Natural killer cell (primary cell): ENCODE results near the gene PCBP3. TPM values are rescaled to one million over a fixed set of nuclear protein-coding genes. Genes with fewer than 3 reads are reported as not detected.

Source experiments
- ATAC-seq, 3 donors: fragments of 150-1000 bp in 2 of 3; fragments of 200-7000 bp in 1 of 3; cut with Tn5 transposase; 1 replicate in 1 of 3; 2 replicates in 2 of 3; pipeline ENCODE4 v1.10.0; 2021; ENCODE audit warnings: mild to moderate bottlenecking in 2 of 3, moderate library complexity in 2 of 3
- DNase-seq, 2 donors: peaks; one replicate each; pipeline versions ENCODE4 v3.0.0 to v3.0.0-alpha.2; 2013 to 2021; ENCODE audit warnings: mixed read lengths in 1 of 2
- H3K27ac ChIP-seq: one replicate; pipeline ENCODE4 v1.5.1; 2013; ENCODE audit warnings: mild to moderate bottlenecking, low read length
- H3K27me3 ChIP-seq: one replicate; pipeline ENCODE4 v1.6.1; 2013; ENCODE audit warnings: low read length; ENCODE audit not compliant: control insufficient read depth, insufficient read depth
- H3K36me3 ChIP-seq: one replicate; pipeline ENCODE4 v1.6.1; 2013; ENCODE audit warnings: low read length; ENCODE audit not compliant: control insufficient read depth, insufficient read depth
- H3K4me1 ChIP-seq: one replicate; pipeline ENCODE4 v1.6.1; 2013; ENCODE audit warnings: low read length; ENCODE audit not compliant: control insufficient read depth, insufficient read depth
- H3K4me3 ChIP-seq: one replicate; pipeline ENCODE4 v1.5.1; 2013; ENCODE audit warnings: low read length
- H3K9me3 ChIP-seq: one replicate; pipeline ENCODE4 v1.6.1; 2013; ENCODE audit warnings: low read length; ENCODE audit not compliant: control insufficient read depth, insufficient read depth
- H3K27ac Mint-ChIP-seq, 2 donors: one replicate each; pipeline ENCODE4 v1.8.0; 2022; ENCODE audit warnings: mild to moderate bottlenecking in 2 of 2, mixed read lengths in 2 of 2, moderate library complexity in 1 of 2
- H3K27me3 Mint-ChIP-seq, 2 donors: one replicate each; pipeline ENCODE4 v1.8.0; 2022; ENCODE audit warnings: low read depth in 2 of 2, mixed read lengths in 2 of 2
- H3K36me3 Mint-ChIP-seq: one replicate; pipeline ENCODE4 v1.8.0; 2022; ENCODE audit warnings: mixed read lengths
- H3K4me1 Mint-ChIP-seq, 2 donors: one replicate each; pipeline ENCODE4 v1.8.0; 2022; ENCODE audit warnings: mixed read lengths in 2 of 2
- H3K4me3 Mint-ChIP-seq: one replicate; pipeline ENCODE4 v1.8.0; 2022; ENCODE audit warnings: mild to moderate bottlenecking, moderate library complexity, mixed read lengths
- H3K9me3 Mint-ChIP-seq, 2 donors: one replicate each; pipeline ENCODE4 v1.8.0; 2022; ENCODE audit warnings: mixed read lengths in 2 of 2
- CTCF ChIP-seq: fragments of 200-600 bp; IDR thresholded peaks from one replicate; pipeline ENCODE4 v1.8.0; 2022; ENCODE audit warnings: antibody characterized with exemption
- WGBS: methylation state at CpG from one replicate; pipeline ENCODE4 v1.1.7; 2013; ENCODE audit warnings: missing lambda C conversion rate; ENCODE audit not compliant: insufficient coverage; 5-methylcytosine and 5-hydroxymethylcytosine counted together
- intact Hi-C: fragments of 100-400 bp; cut with micrococcal nuclease; formaldehyde crosslinking; loops from one replicate; pipeline ENCODE4 v1.14.2; 2022
- total RNA-seq, 4 donors: library from RNA; stranded (reverse); fragments of 120-200 nt in 1 of 4; gene quantifications; one replicate each; pipeline versions ENCODE4 v1.2.3 to v1.2.4, GENCODE V29; 2013 to 2022

The PCBP3 gene
- total RNA-seq, 3 donors from 2014 or later (not counting 1 experiment from before 2014, with no cell fraction given) = 0.50 to 3.0 (median 0.52) TPM

DNA sequence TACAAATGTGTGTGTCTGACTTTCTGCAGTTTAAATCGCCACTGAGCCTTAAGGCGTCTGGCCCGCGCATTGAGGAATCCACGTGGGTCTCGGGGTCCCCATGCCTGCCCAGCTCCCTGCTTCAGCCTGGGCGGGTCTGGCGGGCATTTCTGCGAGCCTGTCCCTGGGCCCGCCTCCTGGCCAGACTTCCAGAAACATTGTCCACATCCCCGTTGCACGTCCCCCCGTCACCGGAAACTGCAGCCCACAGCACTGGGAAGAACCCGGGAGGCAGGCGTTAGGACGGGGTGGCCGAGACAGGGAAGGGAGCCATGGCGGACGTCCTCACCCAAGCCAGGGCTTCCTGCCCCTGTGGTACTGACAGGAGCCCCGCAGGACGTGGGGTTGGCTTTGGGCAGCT lies 225.0 kb downstream of the PCBP3 start:
- no peaks in the 10 kb centered on the region for H3K9me3 ChIP-seq
- peaks cover 5% of the 10 kb centered on the region for H3K4me1 ChIP-seq
- 90% methylated on average over 22 of the region's 22 CpGs for WGBS
- no peaks in the 10 kb centered on the region for H3K36me3 ChIP-seq
- DNase-seq (no peak), ATAC-seq (no peak)
- H3K4me3 ChIP-seq = no peak overlapping the region
- no peaks in the 10 kb centered on the region for H3K27me3 ChIP-seq
- Mint-ChIP-seq H3K4me1 (no peaks in the 10 kb centered on the region), H3K27ac (no peak overlapping the region), H3K4me3 (no peak overlapping the region), H3K36me3 (no peaks in the 10 kb centered on the region), H3K27me3 (no peaks in the 10 kb centered on the region), H3K9me3 (no peaks in the 10 kb centered on the region)
- intact Hi-C loops = no loop called here
- TF ChIP-seq CTCF = no peak
- no peak overlapping the region for H3K27ac ChIP-seq

- TF ChIP-seq CTCF = no peak
- DNase-seq = no peak
- H3K36me3 Mint-ChIP-seq = no peaks in the 10 kb centered on the region
- no peaks in the 10 kb centered on the region for H3K9me3 Mint-ChIP-seq
- Histone ChIP-seq H3K27me3 (no peaks in the 10 kb centered on the region), H3K27ac (no peak overlapping the region), H3K4me3 (no peak overlapping the region), H3K9me3 (no peaks in the 10 kb centered on the region), H3K36me3 (no peaks in the 10 kb centered on the region), H3K4me1 (peaks cover 5% of the 10 kb centered on the region)
- intact Hi-C loops = no loop called here
- H3K27me3 Mint-ChIP-seq = no peaks in the 10 kb centered on the region
- no peak overlapping the region for H3K27ac Mint-ChIP-seq
- WGBS = 83% methylated on average over 23 of the region's 24 CpGs
- no peaks in the 10 kb centered on the region for H3K4me1 Mint-ChIP-seq
- ATAC-seq = peak in 1 of 3 donors; percentile 34
- H3K4me3 Mint-ChIP-seq = no peak overlapping the region
Observed at GRCh38 chr21:45869121-45870007, 225.8 kb downstream of the PCBP3 start.

DNA sequence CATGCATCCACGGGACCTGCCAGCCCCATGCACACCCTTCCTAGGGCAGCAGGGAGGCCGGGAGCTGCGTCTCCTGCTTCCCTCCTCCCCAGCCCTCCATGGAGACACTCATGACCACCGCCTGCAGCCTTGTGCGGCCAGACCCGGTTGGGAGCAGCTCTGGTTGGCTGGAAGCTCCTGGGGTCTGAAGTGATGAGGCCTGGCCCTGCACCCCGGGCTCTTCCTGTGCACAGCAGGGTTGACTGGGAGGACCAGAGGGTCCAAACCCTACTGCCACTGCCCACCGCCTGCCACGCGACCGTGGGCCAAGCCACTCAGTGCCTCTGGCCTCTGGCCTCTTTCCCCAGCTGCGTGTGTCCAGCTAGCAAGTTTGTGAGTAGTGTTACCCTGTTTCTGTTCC lies 226.9 kb downstream of the PCBP3 start:
- Histone ChIP-seq H3K36me3 (no peaks in the 10 kb centered on the region), H3K4me3 (no peak overlapping the region), H3K9me3 (no peaks in the 10 kb centered on the region), H3K27me3 (no peaks in the 10 kb centered on the region), H3K4me1 (peaks cover 5% of the 10 kb centered on the region), H3K27ac (no peak overlapping the region)
- Mint-ChIP-seq H3K9me3 (no peaks in the 10 kb centered on the region), H3K36me3 (no peaks in the 10 kb centered on the region), H3K27ac (no peak overlapping the region), H3K4me3 (no peak overlapping the region), H3K4me1 (no peaks in the 10 kb centered on the region), H3K27me3 (no peaks in the 10 kb centered on the region)
- intact Hi-C loops = no loop called here
- 88% methylated on average over 12 of the region's 12 CpGs for WGBS
- ATAC-seq (no peak), DNase-seq (no peak)
- no peak for TF ChIP-seq CTCF
